GM19463 (cell line): ENCODE results near the gene KDM1B.
"Not testable (repeated sequence)": the region's sequence is repeated elsewhere in the genome, so short reads cannot be mapped to it uniquely, and the experiment has no call there.

Source experiments
- ATAC-seq: cut with Tn5 transposase; IDR thresholded peaks from one replicate; pipeline ENCODE4 v1.9.1; 2021; ENCODE audit warnings: mild to moderate bottlenecking, moderate library complexity; ENCODE audit not compliant: unreplicated experiment

Gene KDM1B

DNA sequence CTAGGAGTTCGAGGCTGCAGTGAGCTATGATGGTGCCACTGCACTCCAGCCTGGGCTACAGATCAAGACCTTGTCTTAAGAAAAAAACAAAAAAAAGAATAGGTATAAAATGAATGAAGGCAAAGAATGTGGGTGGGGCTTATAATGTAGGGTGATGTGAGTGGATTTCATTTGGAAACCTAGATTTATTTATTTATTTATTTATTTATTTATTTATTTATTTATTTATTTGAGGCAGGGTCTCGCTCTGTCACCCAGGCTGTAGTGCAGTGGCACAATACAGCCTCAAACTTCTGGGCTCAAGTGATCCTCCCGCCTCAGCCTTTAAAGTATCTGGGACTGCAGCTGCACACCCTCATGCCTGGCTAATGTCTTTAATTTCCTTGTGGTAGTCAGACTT, 3.8 kb upstream of the KDM1B start:
- not testable (repeated sequence) for ATAC-seq

DNA sequence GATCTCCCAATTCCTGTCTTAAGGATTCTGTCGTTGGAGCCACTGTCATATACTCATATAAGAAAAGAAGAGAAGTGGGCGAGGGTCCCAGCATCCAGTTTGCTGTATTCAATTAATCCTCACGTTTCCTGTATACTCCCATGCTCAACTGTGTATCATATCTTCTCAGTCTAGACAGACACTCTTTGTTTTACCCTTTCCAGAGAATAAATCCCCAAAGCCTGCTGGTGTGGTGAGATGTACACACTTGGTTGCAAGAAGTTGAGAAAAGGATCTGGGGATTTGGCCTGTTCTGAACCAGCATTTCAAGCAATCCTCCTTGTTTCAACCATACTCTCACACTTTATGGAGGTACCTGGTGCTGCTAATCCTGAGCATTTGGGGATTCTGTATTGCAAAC, 3.4 kb upstream of the KDM1B start:
- no peak for ATAC-seq

DNA sequence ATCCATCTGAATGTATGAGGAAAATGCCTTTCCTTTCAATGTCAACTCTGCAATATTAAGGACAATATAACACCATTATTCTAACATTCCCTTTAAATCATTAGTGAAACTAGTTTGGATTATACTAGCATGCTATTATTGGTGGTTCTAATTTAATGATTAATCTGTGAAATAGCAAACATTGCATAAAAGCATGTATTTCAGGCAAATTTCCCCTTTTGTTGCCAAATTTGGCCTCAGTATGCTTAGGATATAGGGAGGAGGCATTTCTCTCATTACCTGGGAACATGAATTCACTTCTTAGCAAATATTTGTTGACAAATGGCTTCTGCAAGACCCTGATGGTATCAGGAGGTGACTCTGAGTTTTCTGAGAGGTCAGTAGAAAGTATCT, 1.9 kb upstream of the KDM1B start:
- no peak for ATAC-seq

DNA sequence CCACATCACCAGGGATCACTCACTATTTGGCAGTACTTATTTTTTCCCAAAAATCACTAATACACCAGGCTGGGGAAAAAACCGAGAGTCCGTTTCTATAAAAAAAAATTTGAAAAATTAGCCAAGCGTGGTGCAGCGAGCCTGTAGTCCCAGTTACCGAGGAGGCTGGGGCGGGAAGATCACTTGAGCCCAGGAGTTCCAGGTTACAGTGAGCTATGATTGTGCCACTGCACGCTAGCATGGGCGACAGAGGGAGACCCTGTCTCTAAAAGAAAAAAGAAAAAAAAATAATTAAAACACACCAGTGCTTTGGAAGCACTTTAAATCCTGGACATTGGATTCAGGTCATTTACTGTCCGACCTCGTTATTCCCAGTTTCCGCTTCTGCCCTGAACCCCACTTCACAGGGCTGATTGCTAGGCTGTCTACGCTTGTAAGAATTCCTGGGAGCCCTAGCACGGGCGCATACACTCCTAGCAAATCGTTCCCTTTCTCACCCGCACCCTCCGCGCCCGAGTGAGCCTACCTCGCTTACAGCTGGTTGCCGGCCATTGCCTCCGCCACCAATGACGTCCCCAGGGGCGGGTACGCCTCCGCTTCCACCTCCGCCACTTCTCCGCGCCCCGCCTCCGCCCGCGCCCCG, 594 bp upstream of the KDM1B start, which contains the start of gene TPMT:
TPMT (minus strand) TSS at position 571 of the 643 bp plus-strand sequence. CDS start 5,950 bp downstream, outside the sequence.
- ATAC-seq: peak; percentile 45

DNA sequence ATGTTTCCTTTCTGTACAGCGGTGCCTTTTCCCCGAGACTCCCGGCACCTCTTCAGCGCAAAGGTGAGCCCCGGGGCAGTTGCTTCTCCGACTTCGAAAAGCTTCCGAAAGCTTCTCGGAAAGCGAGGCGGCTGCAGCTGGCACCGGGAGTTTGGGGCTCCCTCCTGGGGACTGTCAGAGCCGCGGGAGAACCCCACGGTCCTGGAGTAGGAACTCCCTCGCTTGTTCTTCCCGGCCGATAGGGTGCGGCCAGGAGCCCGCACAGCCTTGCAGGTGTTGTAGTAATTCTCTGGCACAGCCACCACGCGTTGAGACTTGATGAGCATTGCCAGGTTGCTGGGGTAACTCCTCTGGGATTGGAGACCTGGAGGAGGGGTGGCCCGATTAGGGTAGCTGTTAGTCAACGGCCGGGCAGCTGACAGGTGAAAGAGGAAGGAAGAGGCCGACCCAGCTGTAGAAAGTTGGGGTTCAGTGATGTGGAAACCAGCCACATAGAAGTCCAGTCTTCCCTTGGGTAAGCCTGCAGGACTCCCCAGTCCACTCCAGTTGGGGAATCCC, 721 bp downstream of the KDM1B start:
- peak; percentile 29 for ATAC-seq

DNA sequence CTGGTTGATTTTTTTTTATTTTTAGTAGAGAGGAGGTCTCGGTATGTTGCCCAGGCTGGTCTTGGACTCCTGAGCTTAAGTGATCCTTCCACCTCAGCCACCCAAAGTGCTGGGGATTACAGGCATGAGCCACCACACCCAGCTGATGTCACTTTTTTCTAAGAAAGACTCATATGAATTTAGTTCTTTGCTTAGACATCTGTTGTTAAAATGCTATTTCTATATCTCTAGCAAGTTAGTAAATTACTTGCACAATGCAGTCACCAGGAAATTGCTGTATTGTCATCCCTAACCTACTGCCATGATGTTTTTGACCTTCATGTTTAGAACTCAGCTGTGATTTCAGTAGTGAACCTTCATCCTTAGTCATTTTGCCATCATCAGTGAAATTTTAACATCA, 5.7 kb downstream of the KDM1B start:
- no peak for ATAC-seq

DNA sequence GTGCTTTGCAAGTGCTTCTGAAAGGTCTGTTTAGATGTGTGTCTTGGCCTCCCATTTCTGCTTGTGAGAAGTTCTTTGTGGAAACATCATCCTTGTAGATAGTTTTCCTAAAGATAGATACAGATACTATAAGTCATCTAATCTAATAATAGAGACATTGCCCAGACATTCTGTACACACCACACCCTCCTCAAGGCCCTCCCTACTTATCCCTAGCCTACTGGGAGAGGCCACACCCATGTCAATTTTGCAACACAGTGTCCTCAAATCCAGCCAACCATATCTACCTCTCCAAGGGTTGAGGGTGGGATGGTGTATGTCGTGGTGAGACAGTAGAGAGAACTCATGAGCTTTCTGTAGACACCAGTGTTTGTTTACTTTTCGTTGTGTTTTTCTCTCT, 6.2 kb downstream of the KDM1B start:
- no peak for ATAC-seq

DNA sequence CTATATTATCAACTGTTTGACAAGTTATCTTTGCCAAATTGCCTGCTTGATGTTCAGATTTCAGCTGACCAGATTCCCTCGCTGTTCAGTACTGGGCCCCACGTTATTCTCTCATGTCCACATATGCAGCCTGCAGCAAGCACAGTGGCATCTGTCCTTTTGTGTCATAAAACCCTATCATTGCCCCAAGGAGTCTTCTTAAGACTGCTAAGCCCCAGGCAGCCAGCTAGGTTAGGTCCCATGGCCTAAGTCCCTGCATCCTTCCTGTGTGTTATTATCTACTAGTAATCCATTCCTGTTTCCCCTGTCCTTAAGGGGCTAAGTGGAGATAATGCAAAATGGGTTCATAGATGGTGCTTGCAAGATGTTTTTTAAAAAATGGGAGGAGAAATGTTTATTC, 7.2 kb downstream of the KDM1B start:
- ATAC-seq: no peak

DNA sequence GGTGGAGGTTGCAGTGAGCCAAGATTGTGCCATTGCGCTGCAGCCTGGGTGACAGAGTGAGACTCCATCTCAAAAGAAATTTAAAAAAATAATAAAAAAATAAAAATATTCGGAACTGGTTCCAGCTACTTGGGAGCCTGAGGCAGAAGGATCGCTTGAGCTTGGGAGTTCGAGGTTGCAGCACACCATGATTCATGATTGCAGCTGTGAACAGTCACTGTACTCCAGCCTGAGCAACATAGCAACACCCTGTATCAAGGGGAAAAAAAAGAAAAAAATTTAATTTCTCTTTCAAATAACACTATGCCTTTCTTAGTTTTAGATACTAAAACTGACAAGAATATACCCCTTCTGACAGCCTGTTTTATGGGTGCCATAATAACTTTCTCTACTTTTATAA, 10.5 kb downstream of the KDM1B start:
- ATAC-seq: no peak

DNA sequence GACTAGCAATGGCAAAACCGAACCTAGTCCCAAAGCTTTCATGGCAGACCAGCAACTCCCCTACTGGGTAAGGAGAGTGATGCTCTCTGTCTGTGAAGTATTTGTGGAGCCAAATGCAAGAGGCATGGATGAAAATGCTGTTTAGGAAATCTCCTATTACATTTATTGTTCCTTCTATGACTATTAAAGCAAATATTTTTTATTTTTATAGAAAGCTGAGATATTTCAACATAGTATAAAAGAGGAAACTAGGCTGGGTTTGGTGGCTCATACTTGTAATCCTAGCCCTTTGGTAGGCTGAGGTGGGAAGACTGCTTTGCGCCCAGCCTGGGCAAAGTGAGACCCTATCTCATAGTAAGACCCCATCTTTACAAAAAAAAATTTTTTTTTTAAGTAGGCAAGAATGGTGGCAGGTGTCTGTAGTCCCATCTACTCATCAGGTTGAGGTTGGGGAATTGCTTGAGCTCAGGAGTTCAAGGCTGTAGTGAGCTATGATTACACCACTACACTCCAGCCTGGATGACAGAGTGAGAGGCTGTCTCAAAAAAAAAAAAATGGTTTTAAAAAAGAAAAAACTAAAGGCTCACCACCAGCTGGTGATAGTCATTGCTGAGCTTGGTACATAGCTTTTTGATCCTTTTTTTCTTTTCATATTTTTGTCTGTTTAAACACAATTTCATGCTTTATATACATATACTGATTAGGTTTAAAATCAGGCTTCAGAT, 11.3 kb downstream of the KDM1B start:
- ATAC-seq: no peak

DNA sequence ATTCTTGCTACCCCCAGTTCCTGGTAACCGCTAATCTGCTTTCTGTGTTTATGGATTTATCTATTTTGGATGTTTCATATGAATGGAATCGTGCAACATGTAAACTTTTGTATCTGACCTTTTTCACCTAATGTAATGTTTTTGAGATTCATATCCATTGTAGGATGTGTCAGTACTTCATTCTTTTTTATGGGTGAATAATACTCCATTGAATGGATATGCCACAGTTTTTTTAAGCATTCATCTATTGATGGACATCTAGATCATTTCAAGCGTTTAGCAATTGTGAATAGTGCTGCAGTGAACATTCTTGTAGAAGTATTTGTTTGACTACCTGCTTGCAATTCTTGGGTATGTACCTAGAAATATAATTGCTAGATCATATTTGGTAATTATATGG, 13.0 kb downstream of the KDM1B start:
- ATAC-seq: no peak

DNA sequence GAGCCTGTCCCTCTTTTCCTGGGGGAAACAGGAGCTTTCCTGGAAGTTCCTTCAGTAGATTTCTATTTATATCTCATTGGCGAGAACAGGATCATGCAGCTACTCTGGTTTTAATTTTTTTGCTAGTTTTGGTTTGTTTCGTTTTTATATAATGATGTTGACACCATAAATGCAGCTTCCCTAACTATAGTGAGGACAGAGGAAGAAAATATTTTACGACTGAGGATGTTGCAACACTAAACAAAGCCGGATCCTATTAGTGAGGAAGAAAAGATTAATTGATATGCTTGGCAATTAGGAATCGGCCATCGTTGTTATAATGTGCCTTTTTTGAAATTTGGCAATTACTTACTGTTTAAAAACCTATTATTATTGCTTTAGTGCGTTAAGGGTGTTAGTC, 16.6 kb downstream of the KDM1B start:
- no peak for ATAC-seq

DNA sequence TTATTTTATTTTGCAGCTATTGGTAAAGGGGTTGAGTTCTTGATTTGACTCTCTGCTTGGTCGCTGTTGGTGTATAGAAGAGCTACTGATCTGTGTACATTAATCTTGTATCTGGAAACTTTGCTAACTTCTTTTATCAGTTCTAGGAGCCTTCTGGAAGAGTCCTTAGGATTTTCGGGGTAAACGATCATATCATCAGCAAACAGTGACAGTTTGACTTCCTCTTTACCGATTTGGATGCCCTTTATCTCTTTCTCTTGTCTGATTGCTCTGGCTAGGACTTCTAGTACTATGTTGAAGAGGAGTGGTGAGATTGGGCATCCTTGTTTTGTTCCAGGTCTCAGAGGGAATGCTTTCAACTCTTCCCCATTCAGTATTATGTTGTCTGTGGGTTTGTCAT, 21.0 kb downstream of the KDM1B start:
- ATAC-seq: not testable (repeated sequence)

DNA sequence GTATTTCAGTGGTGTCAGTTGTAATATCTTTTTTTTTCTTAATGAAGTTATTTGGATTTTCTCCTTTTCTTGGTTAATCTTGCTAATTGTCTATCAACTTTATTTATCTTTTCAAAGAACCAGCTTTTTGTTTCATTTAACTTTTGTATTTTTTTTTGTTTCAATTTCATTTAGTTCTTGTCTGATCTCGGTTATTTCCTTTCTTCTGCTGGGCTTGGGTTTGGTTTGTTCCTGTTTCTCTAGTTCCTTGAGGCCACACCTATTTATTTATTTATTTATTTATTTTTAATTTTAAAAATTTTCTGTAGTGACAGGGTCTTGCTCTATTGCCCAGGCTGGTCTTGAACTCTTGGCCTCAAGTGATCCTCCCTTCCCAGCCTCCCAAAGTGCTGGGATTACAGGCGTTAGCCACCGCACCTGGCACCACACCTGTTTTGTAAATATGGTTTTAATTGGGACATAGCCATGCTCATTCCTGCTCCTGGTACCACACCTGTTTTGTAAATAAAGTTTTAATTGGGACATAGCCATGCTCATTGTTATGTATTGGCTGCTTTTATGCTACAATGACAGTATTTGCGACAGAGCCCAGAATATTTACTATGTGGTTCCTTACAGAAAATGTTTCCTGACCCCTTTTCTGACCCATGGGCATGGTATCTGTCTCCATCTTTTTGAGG, 22.2 kb downstream of the KDM1B start:
- ATAC-seq: no peak

DNA sequence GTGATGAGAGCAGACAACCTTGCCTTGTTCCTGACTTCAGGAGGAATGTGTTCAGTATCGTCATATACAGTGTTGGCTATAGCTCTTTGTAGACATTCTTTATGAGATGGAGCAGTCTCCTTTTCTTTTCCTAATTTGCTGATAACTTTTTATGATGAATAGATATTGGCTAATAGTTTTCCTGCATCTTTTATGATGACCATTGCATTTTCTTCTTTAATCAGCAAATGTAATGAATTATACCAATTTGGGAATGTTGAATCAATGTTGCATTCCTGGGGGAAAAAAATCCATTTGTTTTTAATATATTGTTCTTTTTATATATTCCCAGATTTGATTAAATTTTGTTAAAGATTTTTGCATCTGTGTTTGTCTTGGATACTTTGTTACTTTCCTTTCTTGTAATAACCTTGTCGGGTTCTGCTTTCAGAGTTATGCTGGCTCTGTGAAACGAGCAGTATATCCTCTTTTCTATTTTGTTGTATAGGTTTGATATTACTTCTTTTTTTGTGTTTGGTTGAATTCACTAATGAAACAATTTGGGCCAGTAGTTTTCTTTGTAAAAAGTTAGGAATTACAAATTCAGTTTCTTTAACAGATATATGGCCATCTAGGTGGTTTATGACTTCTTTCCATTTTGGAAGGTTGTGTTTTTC, 23.9 kb downstream of the KDM1B start:
- ATAC-seq: no peak

DNA sequence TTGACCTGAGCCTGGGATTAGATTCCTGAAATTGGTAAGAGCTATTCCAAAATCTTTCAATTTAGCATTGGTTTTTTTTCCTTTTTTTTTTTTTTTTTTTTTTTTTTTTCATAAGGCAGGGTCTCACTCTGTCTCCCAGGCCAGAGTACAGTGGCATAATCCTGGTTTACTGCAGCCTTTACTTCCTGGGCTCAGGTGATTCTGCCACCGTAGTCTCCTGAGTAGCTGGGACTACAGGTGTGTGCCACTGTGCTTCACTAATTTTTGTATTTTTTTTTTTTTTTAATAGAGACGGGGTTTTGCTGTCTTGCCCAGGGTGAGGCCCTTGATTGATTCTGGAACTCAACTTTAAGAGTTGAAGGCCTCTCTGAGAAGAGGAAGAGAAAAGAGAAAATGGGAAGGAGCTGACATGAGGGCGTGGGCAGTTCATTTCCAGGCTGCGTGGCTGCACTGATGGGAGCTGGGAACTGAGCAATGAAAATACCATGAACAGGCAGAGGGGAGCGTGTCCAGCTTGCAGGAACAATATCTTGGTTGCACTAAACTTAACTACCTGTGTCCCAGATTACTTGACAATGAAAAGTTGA, 24.6 kb downstream of the KDM1B start:
- ATAC-seq: no peak

DNA sequence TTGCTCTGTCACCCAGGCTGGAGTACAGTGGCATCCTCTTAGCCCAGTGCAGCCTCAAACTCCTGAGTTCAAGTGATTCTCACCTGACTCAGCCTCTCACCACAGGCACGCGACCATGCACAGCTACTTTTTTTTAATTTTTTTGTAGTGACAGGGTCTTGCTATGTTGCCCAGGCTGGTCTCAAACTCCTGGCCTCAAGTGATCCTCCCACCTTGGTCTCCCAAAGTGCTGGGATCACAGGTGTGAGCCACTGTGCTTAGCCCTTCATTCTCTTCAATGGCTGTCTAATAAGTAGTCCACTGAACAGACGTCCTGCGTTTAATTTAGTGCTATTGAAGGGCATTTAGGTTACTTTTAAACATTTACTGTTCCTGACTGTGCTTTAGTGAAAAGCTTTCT, 27.3 kb downstream of the KDM1B start:
- ATAC-seq: no peak

DNA sequence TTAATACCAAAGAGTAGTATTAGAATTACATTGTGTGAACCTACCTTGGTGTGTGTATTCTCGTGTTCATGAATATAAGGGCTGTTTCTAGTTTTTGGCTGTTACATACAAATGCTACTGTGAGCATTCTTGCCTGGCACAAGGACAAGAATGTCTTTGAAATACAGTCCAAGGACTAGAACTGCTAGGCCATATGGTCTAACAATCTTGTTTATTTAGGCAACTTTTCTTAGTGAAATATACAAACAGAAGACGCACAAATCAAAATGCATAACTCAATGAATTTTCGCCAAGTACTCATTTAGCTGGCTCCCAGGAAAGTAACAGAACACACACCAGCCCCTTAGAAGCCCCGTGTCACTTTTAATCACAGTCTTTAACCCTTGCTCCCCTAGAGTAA, 28.5 kb downstream of the KDM1B start:
- ATAC-seq: no peak

DNA sequence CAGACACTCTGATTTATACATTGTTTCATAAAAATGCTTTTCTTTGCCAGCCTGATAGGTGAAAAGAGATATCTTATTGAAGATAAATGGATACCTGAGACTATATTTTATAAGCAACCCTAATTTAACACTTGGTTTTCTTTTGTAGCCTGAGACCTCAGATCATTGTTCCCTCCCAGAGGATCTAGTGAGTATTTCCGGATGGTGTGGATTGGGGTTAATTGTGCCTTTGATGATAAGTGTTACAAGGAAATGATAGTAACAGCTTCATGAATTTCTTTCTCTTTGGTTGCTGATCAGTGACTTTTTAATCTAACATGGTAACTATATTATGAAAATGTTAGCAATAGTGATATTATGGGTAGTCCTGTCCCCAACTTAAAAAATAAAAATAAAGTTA, 30.4 kb downstream of the KDM1B start:
- ATAC-seq: no peak

DNA sequence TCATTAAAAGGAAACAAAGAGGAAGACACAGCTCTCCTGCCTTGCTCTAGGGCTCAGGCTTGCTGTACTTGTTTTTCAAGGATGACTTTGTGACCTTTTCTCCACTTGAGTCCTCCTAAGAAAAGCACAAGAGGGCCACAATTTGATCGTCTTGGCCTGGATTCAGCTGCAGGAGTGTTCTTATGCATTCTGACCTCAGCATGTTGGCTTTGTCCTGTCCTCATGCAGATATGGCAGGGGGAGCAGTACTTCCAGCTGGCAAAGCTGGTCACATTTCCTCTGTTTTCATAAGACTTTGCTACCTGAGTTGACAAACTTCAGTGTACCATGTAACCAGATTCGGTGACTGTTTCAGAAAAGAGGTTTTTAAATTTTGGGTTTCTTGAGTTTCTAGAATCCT, 30.8 kb downstream of the KDM1B start:
- no peak for ATAC-seq
